ENCODE results near the gene KXD1. TPM values are rescaled to one million over a fixed set of nuclear protein-coding genes. Genes with fewer than 3 reads are reported as not detected.
A peak's percentile ranks its signal among the peaks of the same experiment; 100 is the strongest.

Gene KXD1
- total RNA-seq, 4 donors from 2014 or later, result 65.5 to 104 (median 83.5) TPM

DNA sequence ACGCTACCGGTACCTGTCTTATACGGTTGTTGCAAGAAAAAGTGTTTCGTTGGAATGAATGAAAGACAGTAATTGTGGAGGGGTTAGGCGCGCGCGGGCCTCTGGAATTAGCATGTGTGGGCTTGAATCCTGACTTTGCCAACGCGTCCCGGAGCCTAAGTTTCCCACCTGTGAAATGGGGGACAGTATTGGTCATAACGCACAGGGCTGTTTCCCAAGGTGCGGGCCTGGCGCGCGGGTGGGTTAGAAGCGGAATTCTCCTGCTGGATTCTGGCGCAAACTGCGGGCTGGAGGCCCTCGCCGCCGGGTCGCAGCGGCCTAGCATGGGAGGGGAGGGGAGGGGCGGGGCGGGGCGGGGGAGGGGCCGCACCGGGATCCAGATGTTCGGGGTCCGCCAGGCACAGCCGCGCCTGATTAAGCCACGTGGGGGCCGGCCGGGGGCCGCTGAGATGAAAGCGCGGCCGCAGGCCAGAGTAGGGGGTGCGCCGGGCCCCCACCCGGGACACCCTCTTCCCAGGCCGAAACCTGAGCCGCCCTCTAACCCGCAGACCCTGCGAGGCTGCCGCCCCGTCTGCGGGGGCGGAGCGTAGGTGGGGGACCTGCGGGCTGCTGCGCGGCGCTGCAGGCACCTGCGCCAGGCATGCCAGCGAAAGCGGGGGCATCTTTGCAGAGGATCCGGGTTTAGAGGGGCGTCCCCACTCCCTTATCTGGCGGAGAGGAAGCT is 53.8 kb downstream of the KXD1 start:
- Histone ChIP-seq H3K27me3 (peaks cover 30 to 98% (median 46%) of the 10 kb centered on the region in 4 donors), H3K4me1 (peaks cover 36 to 50% (median 37%) of the 10 kb centered on the region in 3 donors), H3K4me3 (peak overlapping the region in 2 of 4 donors; percentile 15 to 69), H3K36me3 (no peaks in the 10 kb centered on the region), H3K9me3 (no peaks in the 10 kb centered on the region), H3K27ac (no peak overlapping the region)
- intact Hi-C loops (cut with DNase I), result no loop called here
- no peak for DNase-seq
- TF ChIP-seq, protein P1, sequence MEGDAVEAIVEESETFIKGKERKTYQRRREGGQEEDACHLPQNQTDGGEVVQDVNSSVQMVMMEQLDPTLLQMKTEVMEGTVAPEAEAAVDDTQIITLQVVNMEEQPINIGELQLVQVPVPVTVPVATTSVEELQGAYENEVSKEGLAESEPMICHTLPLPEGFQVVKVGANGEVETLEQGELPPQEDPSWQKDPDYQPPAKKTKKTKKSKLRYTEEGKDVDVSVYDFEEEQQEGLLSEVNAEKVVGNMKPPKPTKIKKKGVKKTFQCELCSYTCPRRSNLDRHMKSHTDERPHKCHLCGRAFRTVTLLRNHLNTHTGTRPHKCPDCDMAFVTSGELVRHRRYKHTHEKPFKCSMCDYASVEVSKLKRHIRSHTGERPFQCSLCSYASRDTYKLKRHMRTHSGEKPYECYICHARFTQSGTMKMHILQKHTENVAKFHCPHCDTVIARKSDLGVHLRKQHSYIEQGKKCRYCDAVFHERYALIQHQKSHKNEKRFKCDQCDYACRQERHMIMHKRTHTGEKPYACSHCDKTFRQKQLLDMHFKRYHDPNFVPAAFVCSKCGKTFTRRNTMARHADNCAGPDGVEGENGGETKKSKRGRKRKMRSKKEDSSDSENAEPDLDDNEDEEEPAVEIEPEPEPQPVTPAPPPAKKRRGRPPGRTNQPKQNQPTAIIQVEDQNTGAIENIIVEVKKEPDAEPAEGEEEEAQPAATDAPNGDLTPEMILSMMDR (IDR thresholded peaks at IDR 0.05), result no peak
- TF ChIP-seq POLR2A (IDR thresholded peaks at IDR 0.05), result no peak
- WGBS, 2 donors, result 4 to 5% methylated on average over 11 of the region's 62 CpGs

DNA sequence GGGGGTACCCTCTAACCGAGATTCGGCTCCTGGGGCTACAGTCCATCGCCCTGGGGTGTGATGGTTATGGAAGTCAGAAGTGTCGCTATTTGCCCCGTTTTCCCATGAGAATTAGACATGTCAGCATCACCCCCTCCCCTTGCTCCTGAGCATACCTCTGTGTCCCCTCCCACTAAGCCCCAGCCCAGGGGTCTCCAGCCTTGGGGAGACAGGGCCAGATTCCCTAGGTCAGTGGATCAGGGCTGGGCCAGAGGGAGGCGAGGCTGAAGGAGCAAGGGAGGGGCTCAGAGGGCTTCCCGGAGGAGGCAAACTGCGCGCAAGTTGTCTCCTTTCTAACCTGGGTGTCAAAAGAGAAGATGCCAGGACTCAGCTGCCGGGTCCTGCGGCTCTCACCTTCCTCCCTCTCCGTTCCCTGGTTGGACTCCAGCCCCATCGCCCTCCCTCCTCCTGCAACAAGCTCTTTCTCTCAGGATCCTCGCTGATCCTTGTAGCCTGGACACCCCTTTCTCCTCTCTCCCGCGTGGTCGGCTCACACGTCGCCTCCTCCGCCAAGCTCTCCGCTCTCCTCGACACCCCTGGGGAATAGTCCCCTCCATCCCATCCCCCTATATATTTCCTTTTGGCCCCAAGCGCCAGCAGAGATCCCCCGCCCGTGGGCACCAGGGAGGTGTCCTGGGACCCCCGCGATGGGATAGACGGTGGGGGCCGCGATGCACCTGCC is 54.5 kb downstream of the KXD1 start:
- TF ChIP-seq, protein P1 (IDR thresholded peaks at IDR 0.05), result no peak
- no peak for TF ChIP-seq POLR2A (IDR thresholded peaks at IDR 0.05)
- peak overlapping the region; percentile 18 to 69 (median 36) for H3K4me3 ChIP-seq

DNA sequence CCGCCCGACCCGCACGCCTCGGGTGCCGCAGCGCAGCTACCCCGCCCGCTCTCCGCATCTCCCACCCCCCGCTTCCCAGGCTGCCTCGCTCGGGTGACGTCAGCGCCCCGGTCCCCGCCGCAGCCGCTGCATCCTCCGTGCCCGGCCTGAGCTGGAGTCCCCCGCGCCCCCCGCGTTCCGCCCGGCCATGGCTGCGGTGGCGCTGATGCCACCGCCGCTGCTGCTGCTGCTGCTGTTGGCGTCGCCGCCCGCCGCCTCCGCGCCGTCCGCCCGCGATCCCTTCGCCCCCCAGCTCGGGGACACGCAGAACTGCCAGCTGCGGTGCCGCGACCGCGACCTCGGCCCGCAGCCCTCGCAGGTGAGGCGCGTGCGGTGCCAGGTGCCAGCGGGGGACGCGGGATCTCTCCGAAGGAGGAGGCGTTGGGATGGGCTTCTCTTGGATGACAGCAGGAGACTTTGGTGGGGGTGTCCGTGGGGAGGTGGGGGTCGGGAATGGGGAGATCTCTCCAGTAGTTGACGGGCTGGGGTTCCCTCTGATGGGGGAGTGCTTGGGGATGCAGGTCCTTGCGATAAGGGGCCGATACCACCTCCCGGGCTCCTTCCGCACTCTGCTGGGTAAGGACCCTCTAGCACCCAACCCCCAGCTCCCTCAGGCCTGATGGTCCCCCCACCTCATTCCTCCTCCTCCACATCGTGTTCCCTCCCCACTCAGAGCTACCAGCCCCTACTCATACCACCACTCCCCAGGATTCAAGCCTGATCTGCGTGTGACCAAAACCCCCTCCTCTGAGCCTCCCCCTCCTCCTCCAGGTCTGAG is 55.3 kb downstream of the KXD1 start, which contains the start of gene TMEM59L:
TSS of gene TMEM59L (plus strand) at position 99 of the 817 bp plus-strand sequence. CDS start at position 188, 89 bp downstream.
- DNase-seq, result no peak
- no peak for TF ChIP-seq POLR2A (IDR thresholded peaks at IDR 0.05)
- TF ChIP-seq, protein P1 (IDR thresholded peaks at IDR 0.05), result no peak
- Histone ChIP-seq H3K4me1 (peaks cover 24 to 38% (median 26%) of the 10 kb centered on the region in 3 donors), H3K27me3 (peaks cover 30 to 100% (median 40%) of the 10 kb centered on the region in 4 donors), H3K4me3 (peak within 1 kb of the TSS; percentile 18 to 69 (median 36)), H3K27ac (no peak within 1 kb of the TSS), H3K9me3 (no peaks in the 10 kb centered on the region), H3K36me3 (no peaks in the 10 kb centered on the region)
- intact Hi-C loops (cut with DNase I), result no loop called here
- 22 to 33% methylated on average over 5 to 6 of the region's 70 CpGs for WGBS, 2 donors

More for the DNA sequence above, 54.5 kb downstream of the KXD1 start:
- H3K4me1 ChIP-seq, result peaks cover 32 to 45% (median 33%) of the 10 kb centered on the region in 3 donors
- H3K27me3 ChIP-seq, result peaks cover 30 to 100% (median 46%) of the 10 kb centered on the region in 4 donors
- DNase-seq, result no peak
- no peaks in the 10 kb centered on the region for H3K36me3 ChIP-seq
- WGBS, 2 donors, result 3% methylated on average over 16 to 21 of the region's 30 CpGs
- intact Hi-C loops (cut with DNase I), result no loop called here
- H3K9me3 ChIP-seq, result no peaks in the 10 kb centered on the region
- H3K27ac ChIP-seq, result no peak overlapping the region

DNA sequence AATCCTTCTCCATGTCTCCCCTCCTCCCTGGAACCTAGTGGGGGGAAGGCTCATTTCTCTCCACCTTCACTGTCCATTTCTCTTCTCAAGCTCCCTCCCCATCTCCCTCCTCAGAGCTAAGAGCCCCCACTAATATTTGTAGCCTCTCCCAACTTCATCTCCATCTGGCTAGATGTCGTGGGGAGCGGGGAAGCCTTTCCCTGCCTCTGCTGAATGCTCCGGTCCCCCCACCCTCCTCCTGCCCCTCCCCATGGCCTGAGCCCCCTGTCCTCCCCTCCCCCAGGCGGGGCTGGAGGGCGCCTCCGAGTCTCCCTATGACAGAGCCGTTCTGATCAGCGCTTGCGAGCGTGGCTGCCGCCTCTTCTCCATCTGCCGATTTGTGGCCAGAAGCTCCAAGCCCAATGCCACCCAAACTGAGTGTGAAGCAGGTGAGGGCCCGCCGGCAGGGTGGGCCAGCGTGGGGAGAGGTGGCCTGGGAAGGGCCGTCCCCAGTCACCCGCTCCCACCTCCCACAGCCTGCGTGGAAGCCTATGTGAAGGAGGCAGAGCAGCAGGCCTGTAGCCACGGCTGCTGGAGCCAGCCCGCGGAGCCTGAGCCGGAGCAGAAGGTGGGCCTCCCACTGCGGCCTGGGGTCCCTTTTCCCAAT is 56.0 kb downstream of the KXD1 start:
- peaks cover 24 to 33% (median 25%) of the 10 kb centered on the region in 3 donors for H3K4me1 ChIP-seq
- intact Hi-C loops (cut with DNase I), result no loop called here
- TF ChIP-seq POLR2A (IDR thresholded peaks at IDR 0.05), result no peak
- TF ChIP-seq, protein P1 (IDR thresholded peaks at IDR 0.05), result no peak
- H3K36me3 ChIP-seq, result no peaks in the 10 kb centered on the region
- peaks cover 30 to 98% (median 37%) of the 10 kb centered on the region in 4 donors for H3K27me3 ChIP-seq
- WGBS, 2 donors, result 43% methylated on average over 3 of the region's 23 CpGs; no CpG with 5 or more reads in 1 of the 2 donors
- H3K9me3 ChIP-seq, result no peaks in the 10 kb centered on the region
- no peak for DNase-seq
- no peak overlapping the region for H3K27ac ChIP-seq
- no peak overlapping the region for H3K4me3 ChIP-seq
